Fibroblast of villous mesenchyme (primary cell): ENCODE results near the gene PTN. TPM values are rescaled to one million over a fixed set of nuclear protein-coding genes. Genes with fewer than 3 reads are reported as not detected.

ENCODE experiments used
- DNase-seq: peaks from one replicate; pipeline ENCODE4 v3.0.0-alpha.2; 2010; ENCODE audit warnings: low read depth
- H3K4me3 ChIP-seq: 2 replicates; pipeline ENCODE4 v1.5.1; 2011; ENCODE audit warnings: low read depth, mild to moderate bottlenecking, low read length
- total RNA-seq: library from RNA; depleted of rRNA; stranded (reverse); fragments of >200 nt; gene quantifications from 2 replicates; pipeline ENCODE4 v1.2.3, GENCODE V29; 2012
- TF ChIP-seq, protein P1 (sequence below): IDR thresholded peaks from 2 replicates; pipeline ENCODE4 v1.5.1; 2012; ENCODE audit warnings: low read depth, mild to moderate bottlenecking, low read length; ENCODE audit not compliant: insufficient read depth

PTN gene
- total RNA-seq, 1 donor, result 9.1 TPM

DNA sequence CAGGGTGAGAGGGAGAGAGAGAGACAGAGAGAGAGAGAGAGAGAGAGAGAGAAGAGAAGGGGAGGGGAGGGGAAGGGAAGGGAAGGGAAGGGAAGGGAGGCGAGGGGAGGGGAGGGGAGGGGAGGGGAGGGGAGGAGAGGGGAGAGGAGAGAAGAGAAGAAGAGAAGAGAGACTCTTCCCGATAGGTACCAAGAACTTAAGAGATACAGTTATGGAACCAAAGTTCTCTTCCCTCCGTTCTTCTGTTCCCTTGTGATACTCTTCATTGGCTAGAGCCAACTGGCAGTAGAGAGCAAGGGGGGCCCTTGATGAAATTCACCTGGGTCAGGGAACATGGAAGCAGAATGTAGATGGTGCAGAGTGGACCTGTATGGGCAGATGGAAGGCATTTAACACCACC is 122.1 kb downstream of the PTN start:
- TF ChIP-seq, protein P1, sequence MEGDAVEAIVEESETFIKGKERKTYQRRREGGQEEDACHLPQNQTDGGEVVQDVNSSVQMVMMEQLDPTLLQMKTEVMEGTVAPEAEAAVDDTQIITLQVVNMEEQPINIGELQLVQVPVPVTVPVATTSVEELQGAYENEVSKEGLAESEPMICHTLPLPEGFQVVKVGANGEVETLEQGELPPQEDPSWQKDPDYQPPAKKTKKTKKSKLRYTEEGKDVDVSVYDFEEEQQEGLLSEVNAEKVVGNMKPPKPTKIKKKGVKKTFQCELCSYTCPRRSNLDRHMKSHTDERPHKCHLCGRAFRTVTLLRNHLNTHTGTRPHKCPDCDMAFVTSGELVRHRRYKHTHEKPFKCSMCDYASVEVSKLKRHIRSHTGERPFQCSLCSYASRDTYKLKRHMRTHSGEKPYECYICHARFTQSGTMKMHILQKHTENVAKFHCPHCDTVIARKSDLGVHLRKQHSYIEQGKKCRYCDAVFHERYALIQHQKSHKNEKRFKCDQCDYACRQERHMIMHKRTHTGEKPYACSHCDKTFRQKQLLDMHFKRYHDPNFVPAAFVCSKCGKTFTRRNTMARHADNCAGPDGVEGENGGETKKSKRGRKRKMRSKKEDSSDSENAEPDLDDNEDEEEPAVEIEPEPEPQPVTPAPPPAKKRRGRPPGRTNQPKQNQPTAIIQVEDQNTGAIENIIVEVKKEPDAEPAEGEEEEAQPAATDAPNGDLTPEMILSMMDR, result no peak
- DNase-seq, result no peak
- H3K4me3 ChIP-seq, result no peak overlapping the region

GRCh38 chr7:137213744-137214143 is 129.8 kb downstream of the PTN start:
- no peak for DNase-seq
- no peak overlapping the region for H3K4me3 ChIP-seq
- TF ChIP-seq, protein P1, result no peak

- no peak for DNase-seq
- TF ChIP-seq, protein P1, result no peak
- H3K4me3 ChIP-seq, result no peak overlapping the region
Observed at GRCh38 chr7:137209151-137209817, 134.2 kb downstream of the PTN start.

DNA sequence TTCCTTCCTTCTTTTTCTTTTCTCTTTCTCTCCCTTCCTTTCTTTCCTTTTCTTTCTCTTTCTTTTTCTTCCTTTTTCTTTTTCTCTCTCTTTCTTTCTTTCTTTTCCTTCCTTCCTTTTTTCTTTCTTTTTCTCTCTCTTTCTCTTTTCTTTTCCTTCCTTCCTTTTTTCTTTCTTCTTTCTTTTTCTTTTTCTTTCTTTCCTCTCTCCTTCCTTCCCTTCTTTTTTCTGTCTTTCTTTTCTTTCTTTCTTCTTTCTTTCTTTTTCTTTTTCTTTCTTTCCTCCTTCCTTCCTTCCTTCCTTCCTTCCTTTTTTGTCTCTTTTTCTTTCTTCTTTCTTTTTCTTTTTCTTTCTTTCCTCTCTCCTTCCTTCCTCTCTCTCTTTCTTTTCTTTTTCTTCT is 136.8 kb downstream of the PTN start:
- no peak for DNase-seq
- TF ChIP-seq, protein P1, result no peak
- H3K4me3 ChIP-seq, result no peak overlapping the region

DNA sequence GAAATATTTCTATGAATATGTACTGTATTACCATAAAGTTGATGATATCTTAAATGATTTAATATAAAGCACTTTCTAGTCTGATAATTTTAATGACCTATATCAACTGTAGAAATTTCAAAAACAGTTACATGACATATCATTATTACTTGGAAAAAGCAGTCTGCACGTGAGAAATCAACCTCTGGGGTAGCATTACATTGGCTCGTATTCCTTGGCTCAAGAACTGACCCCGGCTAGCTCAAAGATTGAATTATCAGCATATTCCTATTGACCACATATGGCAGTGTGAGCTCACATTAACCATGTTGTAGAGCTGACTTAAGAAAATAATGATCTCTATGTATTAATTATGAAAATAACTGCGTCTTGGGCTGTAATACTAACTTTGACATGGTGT is 139.3 kb downstream of the PTN start:
- TF ChIP-seq, protein P1, result no peak
- H3K4me3 ChIP-seq, result no peak overlapping the region
- DNase-seq, result no peak

- DNase-seq, result no peak
- TF ChIP-seq, protein P1, result no peak
- H3K4me3 ChIP-seq, result no peak overlapping the region
Observed at GRCh38 chr7:137203351-137203750, 140.2 kb downstream of the PTN start.

- TF ChIP-seq, protein P1, result no peak
- no peak for DNase-seq
- no peak overlapping the region for H3K4me3 ChIP-seq
Observed at GRCh38 chr7:137196648-137197047, 146.9 kb downstream of the PTN start.
